22Rv1 (cell line): Measurements from ENCODE around the gene NFIA.

Experiments used
- ZFX ChIP-seq: fragments of 450-650 bp; IDR thresholded peaks from 2 replicates; pipeline ENCODE4 v1.6.1; 2017; ENCODE audit warnings: antibody characterized with exemption, borderline replicate concordance
- TF ChIP-seq, protein P1 (sequence below): fragments of 450-650 bp; IDR thresholded peaks from 2 replicates; pipeline ENCODE4 v1.5.1; 2017; ENCODE audit warnings: mild to moderate bottlenecking

DNA sequence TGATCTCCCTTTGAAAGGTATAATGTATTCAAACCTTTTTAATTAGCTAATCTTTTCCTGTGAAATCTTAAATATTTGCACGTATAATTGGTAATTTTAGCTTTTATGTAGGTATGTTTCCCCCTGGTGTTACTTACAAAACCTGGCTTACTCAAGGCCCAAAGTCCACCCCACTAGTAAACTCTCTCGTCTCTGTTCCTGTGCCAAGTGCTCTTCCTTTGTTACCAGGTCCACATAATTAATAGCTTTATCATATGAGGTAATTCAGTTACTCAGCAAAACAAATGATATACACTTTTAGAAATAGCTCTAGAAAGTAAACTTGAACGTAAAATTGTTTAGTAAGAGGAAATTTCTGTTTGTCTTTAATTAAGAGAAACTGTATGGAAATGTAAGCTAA lies 36.7 kb downstream of the NFIA start:
- TF ChIP-seq, protein P1, sequence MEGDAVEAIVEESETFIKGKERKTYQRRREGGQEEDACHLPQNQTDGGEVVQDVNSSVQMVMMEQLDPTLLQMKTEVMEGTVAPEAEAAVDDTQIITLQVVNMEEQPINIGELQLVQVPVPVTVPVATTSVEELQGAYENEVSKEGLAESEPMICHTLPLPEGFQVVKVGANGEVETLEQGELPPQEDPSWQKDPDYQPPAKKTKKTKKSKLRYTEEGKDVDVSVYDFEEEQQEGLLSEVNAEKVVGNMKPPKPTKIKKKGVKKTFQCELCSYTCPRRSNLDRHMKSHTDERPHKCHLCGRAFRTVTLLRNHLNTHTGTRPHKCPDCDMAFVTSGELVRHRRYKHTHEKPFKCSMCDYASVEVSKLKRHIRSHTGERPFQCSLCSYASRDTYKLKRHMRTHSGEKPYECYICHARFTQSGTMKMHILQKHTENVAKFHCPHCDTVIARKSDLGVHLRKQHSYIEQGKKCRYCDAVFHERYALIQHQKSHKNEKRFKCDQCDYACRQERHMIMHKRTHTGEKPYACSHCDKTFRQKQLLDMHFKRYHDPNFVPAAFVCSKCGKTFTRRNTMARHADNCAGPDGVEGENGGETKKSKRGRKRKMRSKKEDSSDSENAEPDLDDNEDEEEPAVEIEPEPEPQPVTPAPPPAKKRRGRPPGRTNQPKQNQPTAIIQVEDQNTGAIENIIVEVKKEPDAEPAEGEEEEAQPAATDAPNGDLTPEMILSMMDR: no peak
- TF ChIP-seq ZFX: no peak
